HCT116 (cell line): ENCODE data around the gene HBG1. TPM values are rescaled to one million over a fixed set of nuclear protein-coding genes. Genes with fewer than 3 reads are reported as not detected.
"Not testable (repeated sequence)": the region's sequence is repeated elsewhere in the genome, so short reads cannot be mapped to it uniquely, and the experiment has no call there.

Source experiments
- ATAC-seq: fragments of 200-7000 bp; cut with Tn5 transposase; 2 replicates; pipeline ENCODE4 v1.9.1; 2020; ENCODE audit warnings: mild to moderate bottlenecking, moderate library complexity
- BruUV-seq: library from RNA; stranded (reverse); fragments of 400-500 nt; replicated peaks from 2 replicates; lab custom pipeline; 2021; lab: Mats Ljungman, UMichigan
- CTCF ChIA-PET: fragments of 300-600 bp; sonication (Branson Sonifier 250); formaldehyde crosslinking; loops from one replicate; lab custom pipeline; 2021; ENCODE audit warnings: antibody characterized with exemption; lab: Charles Lee
- POLR2A ChIA-PET: fragments of 300-600, 350-600 bp; sonication (Branson Sonifier 250); formaldehyde crosslinking; loops from one replicate; lab custom pipeline; 2021; ENCODE audit warnings: antibody characterized with exemption; lab: Charles Lee
- RAD21 ChIA-PET, 2 experiments: fragments of 300-600 bp; sonication (Branson Sonifier 250); formaldehyde crosslinking; loops; one replicate each; lab custom pipeline; 2023; ENCODE audit warnings: low total read pairs in 2 of 2; ENCODE audit not compliant: uncharacterized antibody in 2 of 2, unreplicated experiment in 2 of 2, low non-redundant PET in 1 of 2; lab: Charles Lee
- DNase-seq: peaks from one replicate; pipeline ENCODE4 v3.0.0-alpha.2; 2010; ENCODE audit warnings: low read depth, low spot score
- H2AFZ ChIP-seq: fragments of 200-600 bp; shearing (Covaris generic), sonication (generic); 2 replicates; pipeline ENCODE4 v1.6.1; 2017; ENCODE audit warnings: low read depth, mixed run types, mixed read lengths, antibody characterized with exemption, low read length; ENCODE audit not compliant: poor library complexity, severe bottlenecking
- H3K27ac ChIP-seq: 2 replicates; pipeline ENCODE4 v1.5.1; 2012; ENCODE audit warnings: low read depth, low read length
- H3K27me3 ChIP-seq: fragments of 200-600 bp; sonication (generic); 2 replicates; pipeline ENCODE4 v1.6.1; 2016; ENCODE audit warnings: mixed run types, low read length, mixed read lengths; ENCODE audit not compliant: insufficient read depth
- H3K36me3 ChIP-seq, 2 experiments: fragments of 200-500 bp in 1 of 2; fragments of 200-600 bp in 1 of 2; sonication (Bioruptor generic) in 1 of 2; sonication (generic) in 1 of 2; 2 replicates each; pipeline versions ENCODE4 v1.5.1 to v1.6.1; 2014 to 2016; ENCODE audit warnings: low read length in 2 of 2, inconsistent platforms in 1 of 2, mixed read lengths in 1 of 2, mixed run types in 1 of 2; ENCODE audit not compliant: insufficient read depth in 2 of 2, control insufficient read depth in 1 of 2
- H3K4me1 ChIP-seq, 2 experiments: fragments of 200-600 bp in 1 of 2; sonication (generic) in 1 of 2; 2 replicates each; pipeline versions ENCODE4 v1.5.1 to v1.6.1; 2012 to 2017; ENCODE audit warnings: low read length in 2 of 2, inconsistent platforms in 1 of 2, mild to moderate bottlenecking in 1 of 2, mixed read lengths in 1 of 2, mixed run types in 1 of 2, moderate library complexity in 1 of 2; ENCODE audit not compliant: insufficient read depth in 2 of 2, control insufficient read depth in 1 of 2
- H3K4me2 ChIP-seq: fragments of 200-600 bp; sonication (generic); 2 replicates; pipeline ENCODE4 v1.6.1; 2017; ENCODE audit warnings: mixed run types, low read length, mixed read lengths
- H3K4me3 ChIP-seq, 2 experiments: fragments of 200-600 bp in 1 of 2; sonication (generic) in 1 of 2; replicated peaks in 1 of 2; 2 replicates each; pipeline ENCODE4 v1.5.1; 2011 to 2016; ENCODE audit warnings: low read length in 2 of 2, control low read depth in 1 of 2, low read depth in 1 of 2, mild to moderate bottlenecking in 1 of 2, mixed read lengths in 1 of 2, mixed run types in 1 of 2
- H3K79me2 ChIP-seq: fragments of 200-600 bp; sonication (generic); 2 replicates; pipeline ENCODE4 v1.6.1; 2017; ENCODE audit warnings: mild to moderate bottlenecking, mixed run types, low read length, moderate library complexity, mixed read lengths; ENCODE audit not compliant: insufficient read depth
- H3K9ac ChIP-seq: fragments of 200-600 bp; sonication (generic); 2 replicates; pipeline ENCODE4 v1.6.1; 2016; ENCODE audit warnings: low read length, mixed read lengths
- H3K9me2 ChIP-seq: fragments of 200-600 bp; sonication (generic), shearing (Covaris generic); 2 replicates; pipeline ENCODE4 v1.6.1; 2017; ENCODE audit warnings: mixed run types, mild to moderate bottlenecking, moderate library complexity; ENCODE audit not compliant: insufficient read depth
- H3K9me3 ChIP-seq, 2 experiments: fragments of 200-500 bp in 1 of 2; fragments of 200-600 bp in 1 of 2; sonication (Bioruptor generic) in 1 of 2; sonication (generic) in 1 of 2; 2 replicates each; pipeline ENCODE4 v1.6.1; 2014 to 2017; ENCODE audit warnings: low read length in 2 of 2, mixed read lengths in 2 of 2, inconsistent platforms in 1 of 2, low read depth in 1 of 2, mild to moderate bottlenecking in 1 of 2, mixed run types in 1 of 2, moderate library complexity in 1 of 2; ENCODE audit not compliant: control insufficient read depth in 1 of 2, insufficient read depth in 1 of 2
- H4K20me1 ChIP-seq: fragments of 200-600 bp; sonication (generic), shearing (Covaris generic); 2 replicates; pipeline ENCODE4 v1.6.1; 2017; ENCODE audit warnings: mixed run types, mild to moderate bottlenecking, moderate library complexity; ENCODE audit not compliant: insufficient read depth
- CBX3 ChIP-seq: IDR thresholded peaks from 2 replicates; pipeline ENCODE4 v1.6.1; 2012; ENCODE audit warnings: low read depth
- EGR1 ChIP-seq: IDR thresholded peaks from 2 replicates; pipeline ENCODE4 v1.6.1; 2012; ENCODE audit warnings: low read depth
- ELF1 ChIP-seq: IDR thresholded peaks from 2 replicates; pipeline ENCODE4 v1.6.1; 2012; ENCODE audit warnings: low read depth, borderline replicate concordance
- EZH2phosphoT487 ChIP-seq: fragments of 200-600 bp; IDR thresholded peaks from 2 replicates; pipeline ENCODE4 v1.6.1; 2018; ENCODE audit warnings: antibody characterized with exemption, borderline replicate concordance
- RAD21 ChIP-seq: IDR thresholded peaks from 2 replicates; pipeline ENCODE4 v1.6.1; 2012; ENCODE audit warnings: low read depth, mild to moderate bottlenecking
- intact Hi-C: fragments of 100-400 bp; cut with micrococcal nuclease; formaldehyde crosslinking; loops from 2 replicates; pipeline ENCODE4 v1.10.0; 2022
- total RNA-seq: library from RNA; stranded (reverse); gene quantifications from one replicate; pipeline ENCODE4 v1.2.1, GENCODE V29; 2021; ENCODE audit not compliant: unreplicated experiment
- TF ChIP-seq, protein P1 (sequence below): IDR thresholded peaks from 2 replicates; pipeline ENCODE4 v1.6.1; 2012
- TF ChIP-seq, protein P2 (sequence below), 3 experiments: fragments of 200-600 bp in 1 of 3; sonication (generic) in 1 of 3; IDR thresholded peaks in 2 of 3; conservative IDR thresholded peaks in 1 of 3; 2 replicates each; pipeline ENCODE4 v1.5.1; 2012 to 2017; ENCODE audit warnings: low read depth in 2 of 3, low read length in 2 of 3, antibody characterized with exemption in 1 of 3, borderline replicate concordance in 1 of 3, control low read depth in 1 of 3, mild to moderate bottlenecking in 1 of 3, mixed read lengths in 1 of 3, mixed run types in 1 of 3, moderate library complexity in 1 of 3; ENCODE audit not compliant: insufficient read depth in 1 of 3

HBG1 gene
- total RNA-seq, 1 experiment from 2014 or later: 3.6 TPM

DNA sequence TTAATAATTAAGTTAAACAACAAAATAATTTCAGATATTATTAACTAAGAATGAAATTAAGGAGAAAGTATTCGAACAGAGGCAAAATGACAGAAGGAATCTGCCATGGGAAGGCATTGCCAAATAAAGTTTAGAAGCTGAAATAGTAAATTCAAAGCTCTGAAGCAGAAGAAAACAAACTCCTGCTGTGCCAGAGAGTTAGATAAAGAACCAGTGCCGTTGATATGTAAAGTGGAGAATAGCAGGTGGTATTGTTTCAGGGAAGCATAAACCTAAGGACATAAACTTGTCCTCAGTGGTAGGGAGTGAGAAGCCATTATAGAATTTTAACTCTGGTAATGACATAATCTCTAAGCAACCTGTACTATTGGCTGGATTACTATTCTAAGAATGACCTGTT lies 7.6 kb upstream of the HBG1 start:
- ChIA-PET POLR2A (no interaction called here), RAD21 (no interaction called here), CTCF (no interaction called here)
- no peaks in the 10 kb centered on the region for H3K9me3 ChIP-seq
- ATAC-seq: no peak
- no peak for TF ChIP-seq EGR1
- TF ChIP-seq, protein P1, sequence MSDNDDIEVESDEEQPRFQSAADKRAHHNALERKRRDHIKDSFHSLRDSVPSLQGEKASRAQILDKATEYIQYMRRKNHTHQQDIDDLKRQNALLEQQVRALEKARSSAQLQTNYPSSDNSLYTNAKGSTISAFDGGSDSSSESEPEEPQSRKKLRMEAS: no peak
- TF ChIP-seq, protein P2, sequence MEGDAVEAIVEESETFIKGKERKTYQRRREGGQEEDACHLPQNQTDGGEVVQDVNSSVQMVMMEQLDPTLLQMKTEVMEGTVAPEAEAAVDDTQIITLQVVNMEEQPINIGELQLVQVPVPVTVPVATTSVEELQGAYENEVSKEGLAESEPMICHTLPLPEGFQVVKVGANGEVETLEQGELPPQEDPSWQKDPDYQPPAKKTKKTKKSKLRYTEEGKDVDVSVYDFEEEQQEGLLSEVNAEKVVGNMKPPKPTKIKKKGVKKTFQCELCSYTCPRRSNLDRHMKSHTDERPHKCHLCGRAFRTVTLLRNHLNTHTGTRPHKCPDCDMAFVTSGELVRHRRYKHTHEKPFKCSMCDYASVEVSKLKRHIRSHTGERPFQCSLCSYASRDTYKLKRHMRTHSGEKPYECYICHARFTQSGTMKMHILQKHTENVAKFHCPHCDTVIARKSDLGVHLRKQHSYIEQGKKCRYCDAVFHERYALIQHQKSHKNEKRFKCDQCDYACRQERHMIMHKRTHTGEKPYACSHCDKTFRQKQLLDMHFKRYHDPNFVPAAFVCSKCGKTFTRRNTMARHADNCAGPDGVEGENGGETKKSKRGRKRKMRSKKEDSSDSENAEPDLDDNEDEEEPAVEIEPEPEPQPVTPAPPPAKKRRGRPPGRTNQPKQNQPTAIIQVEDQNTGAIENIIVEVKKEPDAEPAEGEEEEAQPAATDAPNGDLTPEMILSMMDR (IDR thresholded peaks at IDR 0.05 in 2 of 3, conservative IDR thresholded peaks at IDR 0.05 in 1 of 3; ENCODE audit: borderline replicate concordance in 1 of 3, insufficient read depth in 1 of 3, low read depth in 2 of 3, low read length in 2 of 3): no peak
- TF ChIP-seq RAD21: no peak
- no peak for TF ChIP-seq CBX3
- no peak for TF ChIP-seq EZH2phosphoT487
- no peak for TF ChIP-seq ELF1
- no peaks in the 10 kb centered on the region for H3K79me2 ChIP-seq
- no peaks in the 10 kb centered on the region for H3K4me1 ChIP-seq
- no peaks in the 10 kb centered on the region; a peak in 2 of 4 replicates for H3K36me3 ChIP-seq
- H3K4me2 ChIP-seq: no peak overlapping the region
- H4K20me1 ChIP-seq: no peaks in the 10 kb centered on the region
- intact Hi-C loops: no loop called here
- no peak overlapping the region for H3K27ac ChIP-seq
- DNase-seq: no peak
- peaks cover 2% of the 10 kb centered on the region; the same call in 1 of the 2 replicates for H3K27me3 ChIP-seq
- no peaks in the 10 kb centered on the region for H3K9me2 ChIP-seq
- no peak overlapping the region for H2AFZ ChIP-seq
- H3K4me3 ChIP-seq: no peak overlapping the region
- no peak overlapping the region for H3K9ac ChIP-seq
- BruUV-seq: no TSS peak

DNA sequence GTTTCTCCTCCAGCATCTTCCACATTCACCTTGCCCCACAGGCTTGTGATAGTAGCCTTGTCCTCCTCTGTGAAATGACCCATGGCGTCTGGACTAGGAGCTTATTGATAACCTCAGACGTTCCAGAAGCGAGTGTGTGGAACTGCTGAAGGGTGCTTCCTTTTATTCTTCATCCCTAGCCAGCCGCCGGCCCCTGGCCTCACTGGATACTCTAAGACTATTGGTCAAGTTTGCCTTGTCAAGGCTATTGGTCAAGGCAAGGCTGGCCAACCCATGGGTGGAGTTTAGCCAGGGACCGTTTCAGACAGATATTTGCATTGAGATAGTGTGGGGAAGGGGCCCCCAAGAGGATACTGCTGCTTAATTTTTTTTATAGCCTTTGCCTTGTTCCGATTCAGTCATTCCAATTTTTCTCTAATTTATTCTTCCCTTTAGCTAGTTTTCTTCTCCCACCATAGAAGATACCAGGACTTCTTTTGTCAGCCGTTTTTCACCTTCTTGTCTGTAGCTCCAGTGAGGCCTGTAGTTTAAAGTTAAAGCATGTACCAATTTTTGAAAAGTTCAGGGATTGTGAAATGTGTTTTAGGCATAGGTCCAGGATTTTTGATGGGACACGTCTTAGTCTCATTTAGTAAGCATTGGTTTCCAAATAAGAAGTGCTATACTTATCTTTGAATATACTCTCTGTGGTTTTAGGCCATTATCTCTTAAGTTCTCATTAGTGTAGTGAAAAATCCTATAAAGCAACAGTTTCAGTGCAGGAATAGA lies 5.2 kb upstream of the HBG1 start, which contains the start of gene HBG2:
Gene HBG2, minus strand, starts transcription at position 136 of the 768 bp plus-strand sequence. Its CDS starts 53 bp downstream, at position 83.
- H3K27ac ChIP-seq, H3K9me2 ChIP-seq, H3K36me3 ChIP-seq, DNase-seq, CTCF ChIA-PET, H3K9ac ChIP-seq, H3K4me1 ChIP-seq, H2AFZ ChIP-seq, H3K79me2 ChIP-seq, ATAC-seq, intact Hi-C loops, H3K4me2 ChIP-seq, H3K4me3 ChIP-seq, BruUV-seq, H4K20me1 ChIP-seq, H3K9me3 ChIP-seq, POLR2A ChIA-PET, RAD21 ChIA-PET: not testable (repeated sequence)
- H3K27me3 ChIP-seq: peaks cover 13% of the 10 kb centered on the region; the same call in 1 of the 2 replicates

DNA sequence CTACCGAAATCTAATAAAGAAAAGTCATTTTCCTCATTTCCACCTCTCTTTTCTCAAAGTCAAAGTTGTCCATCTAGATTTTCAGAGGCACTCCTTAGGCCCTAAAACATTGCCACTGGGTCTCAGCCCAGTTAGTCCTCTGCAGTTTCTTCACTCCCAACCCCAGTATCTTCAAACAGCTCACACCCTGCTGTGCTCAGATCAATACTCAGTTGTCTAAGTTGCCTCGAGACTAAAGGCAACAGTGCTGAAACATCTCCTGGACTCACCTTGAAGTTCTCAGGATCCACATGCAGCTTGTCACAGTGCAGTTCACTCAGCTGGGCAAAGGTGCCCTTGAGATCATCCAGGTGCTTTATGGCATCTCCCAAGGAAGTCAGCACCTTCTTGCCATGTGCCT lies 4.4 kb upstream of the HBG1 start:
- BruUV-seq, H3K9me2 ChIP-seq, H3K27ac ChIP-seq, H4K20me1 ChIP-seq, H3K36me3 ChIP-seq, RAD21 ChIA-PET, H3K9ac ChIP-seq, H2AFZ ChIP-seq, H3K79me2 ChIP-seq, intact Hi-C loops, H3K4me2 ChIP-seq, H3K4me1 ChIP-seq, POLR2A ChIA-PET, CTCF ChIA-PET, ATAC-seq, DNase-seq, H3K9me3 ChIP-seq, H3K4me3 ChIP-seq: not testable (repeated sequence)
- peaks cover 13% of the 10 kb centered on the region; the same call in 1 of the 2 replicates for H3K27me3 ChIP-seq
